DOHH2 (cell line): ENCODE data around the gene TNP1.

ENCODE experiments used
- H3F3A ChIP-seq: fragments of 200-600 bp; sonication (generic), shearing (Covaris generic); 2 replicates; pipeline ENCODE4 v1.6.0; 2016; ENCODE audit warnings: antibody characterized with exemption, mild to moderate bottlenecking; ENCODE audit not compliant: control insufficient read depth, insufficient read depth
- H3K27ac ChIP-seq: fragments of 200-600 bp; sonication (generic); 2 replicates; pipeline ENCODE4 v1.5.1; 2014; ENCODE audit warnings: low read depth, mild to moderate bottlenecking, low read length, moderate library complexity
- H3K27me3 ChIP-seq: fragments of 200-600 bp; sonication (generic); 2 replicates; pipeline ENCODE4 v1.6.1; 2014; ENCODE audit warnings: mild to moderate bottlenecking, low read length, mixed read lengths; ENCODE audit not compliant: control insufficient read depth
- H3K36me3 ChIP-seq: fragments of 200-600 bp; sonication (generic); 2 replicates; pipeline ENCODE4 v1.6.1; 2014; ENCODE audit warnings: mild to moderate bottlenecking, low read length, moderate library complexity, mixed read lengths; ENCODE audit not compliant: control insufficient read depth
- H3K4me1 ChIP-seq: fragments of 200-600 bp; sonication (generic); 2 replicates; pipeline ENCODE4 v1.6.1; 2014; ENCODE audit warnings: mild to moderate bottlenecking, low read length, mixed read lengths; ENCODE audit not compliant: control insufficient read depth
- H3K4me2 ChIP-seq: fragments of 200-600 bp; sonication (generic); 2 replicates; pipeline ENCODE4 v1.6.0; 2014; ENCODE audit warnings: mild to moderate bottlenecking, low read length, moderate library complexity
- H3K4me3 ChIP-seq: fragments of 200-600 bp; sonication (generic); 2 replicates; pipeline ENCODE4 v1.5.1; 2014; ENCODE audit warnings: mild to moderate bottlenecking, low read length, mixed read lengths
- H3K79me2 ChIP-seq: fragments of 200-600 bp; sonication (generic); 2 replicates; pipeline ENCODE4 v1.6.1; 2014; ENCODE audit warnings: mild to moderate bottlenecking, low read length, mixed read lengths; ENCODE audit not compliant: control insufficient read depth
- H3K9me2 ChIP-seq: fragments of 200-600 bp; sonication (generic); replicated peaks from 2 replicates; pipeline ENCODE4 v1.6.1; 2014; ENCODE audit warnings: mild to moderate bottlenecking, low read length, mixed read lengths; ENCODE audit not compliant: control insufficient read depth
- H3K9me3 ChIP-seq: fragments of 200-600 bp; sonication (generic); 2 replicates; pipeline ENCODE4 v1.6.1; 2014; ENCODE audit warnings: antibody characterized with exemption, low read length, mixed read lengths; ENCODE audit not compliant: control insufficient read depth, insufficient read depth
- H4K20me1 ChIP-seq: fragments of 200-600 bp; sonication (generic); 2 replicates; pipeline ENCODE4 v1.6.0; 2014; ENCODE audit warnings: low read depth, mild to moderate bottlenecking, antibody characterized with exemption, low read length, moderate library complexity; ENCODE audit not compliant: control insufficient read depth, insufficient read depth
- EZH2phosphoT487 ChIP-seq: fragments of 200-600 bp; sonication (generic); IDR thresholded peaks from 2 replicates; pipeline ENCODE4 v1.6.1; 2017; ENCODE audit warnings: borderline replicate concordance, mild to moderate bottlenecking, antibody characterized with exemption, low read length, moderate library complexity, mixed read lengths
- TF ChIP-seq, protein P1 (sequence below): fragments of 200-600 bp; sonication (generic); IDR thresholded peaks from one replicate; pipeline ENCODE4 v1.5.1; 2014; ENCODE audit warnings: antibody characterized with exemption, mild to moderate bottlenecking, low read depth, low read length; ENCODE audit not compliant: poor library complexity, severe bottlenecking

The TNP1 gene

DNA sequence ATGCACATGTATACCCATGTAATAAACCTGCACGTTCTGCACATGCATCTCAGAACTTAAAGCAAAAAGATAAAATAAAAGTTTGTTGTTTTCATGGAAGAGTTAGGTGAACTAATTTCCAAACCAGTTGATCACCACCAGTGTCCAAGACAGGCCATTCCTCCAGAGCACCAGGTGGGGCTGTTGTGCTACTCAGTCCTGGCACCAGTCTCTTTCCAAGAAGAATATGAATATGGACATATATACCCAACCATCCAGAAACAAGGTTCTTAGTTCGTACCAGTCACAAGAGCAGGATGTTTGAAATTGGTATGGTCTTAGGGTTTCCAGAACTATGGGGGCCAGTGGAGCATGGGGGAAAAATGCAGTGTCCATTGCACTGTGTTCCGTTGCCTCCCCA lies 17.2 kb upstream of the TNP1 start:
- no peak overlapping the region for H3K4me2 ChIP-seq
- H3K4me1 ChIP-seq, result no peaks in the 10 kb centered on the region
- no peaks in the 10 kb centered on the region for H3K79me2 ChIP-seq
- H3F3A ChIP-seq, result no peaks in the 10 kb centered on the region
- TF ChIP-seq, protein P1, sequence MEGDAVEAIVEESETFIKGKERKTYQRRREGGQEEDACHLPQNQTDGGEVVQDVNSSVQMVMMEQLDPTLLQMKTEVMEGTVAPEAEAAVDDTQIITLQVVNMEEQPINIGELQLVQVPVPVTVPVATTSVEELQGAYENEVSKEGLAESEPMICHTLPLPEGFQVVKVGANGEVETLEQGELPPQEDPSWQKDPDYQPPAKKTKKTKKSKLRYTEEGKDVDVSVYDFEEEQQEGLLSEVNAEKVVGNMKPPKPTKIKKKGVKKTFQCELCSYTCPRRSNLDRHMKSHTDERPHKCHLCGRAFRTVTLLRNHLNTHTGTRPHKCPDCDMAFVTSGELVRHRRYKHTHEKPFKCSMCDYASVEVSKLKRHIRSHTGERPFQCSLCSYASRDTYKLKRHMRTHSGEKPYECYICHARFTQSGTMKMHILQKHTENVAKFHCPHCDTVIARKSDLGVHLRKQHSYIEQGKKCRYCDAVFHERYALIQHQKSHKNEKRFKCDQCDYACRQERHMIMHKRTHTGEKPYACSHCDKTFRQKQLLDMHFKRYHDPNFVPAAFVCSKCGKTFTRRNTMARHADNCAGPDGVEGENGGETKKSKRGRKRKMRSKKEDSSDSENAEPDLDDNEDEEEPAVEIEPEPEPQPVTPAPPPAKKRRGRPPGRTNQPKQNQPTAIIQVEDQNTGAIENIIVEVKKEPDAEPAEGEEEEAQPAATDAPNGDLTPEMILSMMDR, result no peak
- TF ChIP-seq EZH2phosphoT487, result no peak
- no peaks in the 10 kb centered on the region for H3K36me3 ChIP-seq
- H4K20me1 ChIP-seq, result no peaks in the 10 kb centered on the region
- no peaks in the 10 kb centered on the region for H3K27me3 ChIP-seq
- no peak overlapping the region for H3K4me3 ChIP-seq
- H3K9me2 ChIP-seq, result no peaks in the 10 kb centered on the region
- no peak overlapping the region for H3K27ac ChIP-seq
- H3K9me3 ChIP-seq, result no peaks in the 10 kb centered on the region

DNA sequence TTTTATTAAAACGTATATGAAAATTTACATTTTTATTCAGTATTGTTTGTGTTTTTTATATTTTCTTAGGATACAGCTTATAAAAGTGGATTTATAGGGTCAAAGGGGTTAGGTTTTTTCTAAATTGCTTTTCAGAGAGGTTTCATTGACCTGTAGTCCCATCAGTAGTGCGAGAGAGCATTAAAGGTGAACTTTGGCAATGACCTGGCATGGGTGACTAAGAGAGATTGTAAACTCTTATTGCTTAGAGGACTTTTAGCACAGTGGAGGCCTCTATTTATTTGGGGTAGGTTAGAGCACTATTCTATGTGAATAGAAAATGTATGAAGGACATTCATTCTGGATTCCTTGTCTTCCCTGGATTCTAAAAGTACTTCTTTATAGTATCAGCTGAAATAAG lies 16.0 kb upstream of the TNP1 start:
- Histone ChIP-seq H3K36me3 (no peaks in the 10 kb centered on the region), H3K27me3 (no peaks in the 10 kb centered on the region), H3K79me2 (no peaks in the 10 kb centered on the region), H3K9me3 (no peaks in the 10 kb centered on the region), H3K4me1 (no peaks in the 10 kb centered on the region), H3K27ac (no peak overlapping the region), H4K20me1 (no peaks in the 10 kb centered on the region), H3K9me2 (no peaks in the 10 kb centered on the region), H3F3A (no peaks in the 10 kb centered on the region), H3K4me2 (no peak overlapping the region), H3K4me3 (no peak overlapping the region)
- TF ChIP-seq, protein P1, result no peak
- no peak for TF ChIP-seq EZH2phosphoT487

DNA sequence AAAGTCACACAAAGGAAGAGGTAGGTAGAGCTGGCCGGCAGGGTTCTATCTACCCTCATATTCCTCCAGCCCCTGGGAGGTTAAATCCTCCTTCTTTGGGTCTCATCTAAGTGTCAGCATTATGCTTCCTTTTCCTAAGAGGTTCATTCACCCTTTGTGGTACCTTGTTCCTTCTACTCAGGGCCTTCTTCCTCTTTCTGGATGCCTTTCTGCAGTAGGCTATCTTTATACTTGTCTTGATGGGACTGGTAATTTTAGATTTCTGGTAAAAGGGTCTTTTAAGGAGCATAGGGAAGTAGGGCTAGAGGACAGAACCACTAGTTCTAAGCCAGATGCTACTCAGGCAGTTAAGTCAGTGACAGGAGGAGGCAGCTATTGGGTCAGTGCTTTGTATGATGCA lies 13.7 kb upstream of the TNP1 start:
- Histone ChIP-seq H3K27me3 (no peaks in the 10 kb centered on the region), H3K4me3 (no peak overlapping the region), H3K9me2 (no peaks in the 10 kb centered on the region), H3F3A (no peaks in the 10 kb centered on the region), H3K79me2 (no peaks in the 10 kb centered on the region), H3K4me2 (no peak overlapping the region), H3K36me3 (no peaks in the 10 kb centered on the region), H3K27ac (no peak overlapping the region), H3K4me1 (no peaks in the 10 kb centered on the region), H4K20me1 (no peaks in the 10 kb centered on the region), H3K9me3 (no peaks in the 10 kb centered on the region)
- TF ChIP-seq, protein P1, result no peak
- TF ChIP-seq EZH2phosphoT487, result no peak

DNA sequence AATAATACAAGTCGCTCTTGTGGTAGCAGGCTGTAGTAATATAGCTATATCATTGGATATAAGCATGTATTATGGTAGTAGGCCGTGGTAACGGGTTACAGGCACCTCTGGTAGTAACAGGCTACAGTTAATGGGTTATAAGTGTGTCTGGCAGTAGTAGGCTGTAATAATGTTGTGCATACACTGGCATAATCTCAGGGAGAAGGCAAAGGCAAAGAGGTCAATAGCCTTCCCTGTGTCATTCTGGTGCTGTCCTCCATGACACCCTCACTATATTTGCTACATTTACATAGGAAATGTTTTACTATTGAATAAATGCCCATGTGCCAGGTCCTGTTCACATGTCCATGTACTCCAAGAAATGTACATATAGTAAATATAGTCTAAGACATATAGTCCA lies 12.8 kb upstream of the TNP1 start:
- no peaks in the 10 kb centered on the region for H3K4me1 ChIP-seq
- no peak overlapping the region for H3K4me2 ChIP-seq
- H3K27ac ChIP-seq, result no peak overlapping the region
- no peak overlapping the region for H3K4me3 ChIP-seq
- H4K20me1 ChIP-seq, result no peaks in the 10 kb centered on the region
- H3F3A ChIP-seq, result no peaks in the 10 kb centered on the region
- no peak for TF ChIP-seq EZH2phosphoT487
- TF ChIP-seq, protein P1, result no peak
- H3K36me3 ChIP-seq, result no peaks in the 10 kb centered on the region
- no peaks in the 10 kb centered on the region for H3K27me3 ChIP-seq
- H3K79me2 ChIP-seq, result no peaks in the 10 kb centered on the region
- H3K9me2 ChIP-seq, result no peaks in the 10 kb centered on the region
- no peaks in the 10 kb centered on the region for H3K9me3 ChIP-seq
